T-helper 17 cell (primary cell): ENCODE measurements around the gene LTB. TPM values are rescaled to one million over a fixed set of nuclear protein-coding genes. Genes with fewer than 3 reads are reported as not detected.
"Not testable (repeated sequence)": the region's sequence is repeated elsewhere in the genome, so short reads cannot be mapped to it uniquely, and the experiment has no call there.

Experiments
- ATAC-seq: fragments of 150-1000 bp; cut with Tn5 transposase; 2 replicates; pipeline ENCODE4 v1.10.0; 2021; ENCODE audit warnings: mild to moderate bottlenecking, moderate library complexity
- DNase-seq, 3 donors: peaks; one replicate each; pipeline versions ENCODE4 v3.0.0 to v3.0.0-alpha.2; 2020 to 2021
- H3K9me3 ChIP-seq: one replicate; pipeline ENCODE4 v1.7.0; 2013; ENCODE audit warnings: low read length, mild to moderate bottlenecking; ENCODE audit not compliant: control insufficient read depth, poor library complexity, severe bottlenecking
- H3K27ac Mint-ChIP-seq: one replicate; pipeline ENCODE4 v1.8.0; 2022; ENCODE audit warnings: mild to moderate bottlenecking, moderate library complexity, mixed read lengths
- H3K27me3 Mint-ChIP-seq: one replicate; pipeline ENCODE4 v1.8.0; 2022; ENCODE audit warnings: mixed read lengths
- H3K36me3 Mint-ChIP-seq: one replicate; pipeline ENCODE4 v1.8.0; 2022; ENCODE audit warnings: low read depth, mixed read lengths
- H3K4me1 Mint-ChIP-seq: one replicate; pipeline ENCODE4 v1.8.0; 2022; ENCODE audit warnings: mild to moderate bottlenecking, mixed read lengths
- H3K4me3 Mint-ChIP-seq: one replicate; pipeline ENCODE4 v1.8.0; 2022; ENCODE audit warnings: mild to moderate bottlenecking, moderate library complexity, mixed read lengths
- total RNA-seq, 4 donors: library from RNA in 2 of 4; stranded (reverse) in 2 of 4; gene quantifications; one replicate each; pipeline ENCODE4 v1.2.3 and lab custom pipeline; 2022 to 2026

LTB gene
- total RNA-seq, 2 donors from 2014 or later: 791 to 891 TPM

- H3K9me3 ChIP-seq: no peaks in the 10 kb centered on the region
- ATAC-seq: peak; percentile 86
- no peaks in the 10 kb centered on the region for H3K27me3 Mint-ChIP-seq
- H3K4me3 Mint-ChIP-seq: peak overlapping the region; percentile 93
- peak; percentile 88 to 94 (median 89) for DNase-seq
- peaks cover 38% of the 10 kb centered on the region for H3K4me1 Mint-ChIP-seq
- H3K27ac Mint-ChIP-seq: peak overlapping the region; percentile 95
- H3K36me3 Mint-ChIP-seq: peaks cover 4% of the 10 kb centered on the region
Observed at GRCh38 chr6:31619805-31620585, 37.8 kb upstream of the LTB start.

- no peaks in the 10 kb centered on the region for H3K27me3 Mint-ChIP-seq
- H3K9me3 ChIP-seq: no peaks in the 10 kb centered on the region
- no peak overlapping the region for H3K4me3 Mint-ChIP-seq
- ATAC-seq (no peak), DNase-seq (no peak)
- H3K27ac Mint-ChIP-seq: no peak overlapping the region
- peaks cover 30% of the 10 kb centered on the region for H3K4me1 Mint-ChIP-seq
- peaks cover 4% of the 10 kb centered on the region for H3K36me3 Mint-ChIP-seq
Observed at GRCh38 chr6:31617010-31617409, 34.8 kb upstream of the LTB start.

- H3K4me1 Mint-ChIP-seq: peaks cover 20% of the 10 kb centered on the region
- no peaks in the 10 kb centered on the region for H3K27me3 Mint-ChIP-seq
- DNase-seq (no peak), ATAC-seq (no peak)
- no peaks in the 10 kb centered on the region for H3K36me3 Mint-ChIP-seq
- peak overlapping the region; percentile 49 for H3K4me3 Mint-ChIP-seq
- no peak overlapping the region for H3K27ac Mint-ChIP-seq
- no peaks in the 10 kb centered on the region for H3K9me3 ChIP-seq
Observed at GRCh38 chr6:31615748-31616147, 33.5 kb upstream of the LTB start.

- ATAC-seq: no peak
- H3K4me1 Mint-ChIP-seq: peaks cover 18% of the 10 kb centered on the region
- no peaks in the 10 kb centered on the region for H3K9me3 ChIP-seq
- DNase-seq: no peak
- H3K4me3 Mint-ChIP-seq: peak within 1 kb of the TSS; percentile 49
- no peaks in the 10 kb centered on the region for H3K27me3 Mint-ChIP-seq
- H3K36me3 Mint-ChIP-seq: no peaks in the 10 kb centered on the region
- peak within 1 kb of the TSS; percentile 41 for H3K27ac Mint-ChIP-seq
Observed at GRCh38 chr6:31614684-31615578, 32.7 kb upstream of the LTB start, which contains the start of gene AIF1. AIF1 (plus strand) TSS chr6:31615234; CDS start chr6:31615330, 96 bp downstream.

GRCh38 chr6:31614075-31614619, 31.9 kb upstream of the LTB start:
- Mint-ChIP-seq H3K4me3 (no peak overlapping the region), H3K27me3 (no peaks in the 10 kb centered on the region), H3K36me3 (no peaks in the 10 kb centered on the region), H3K27ac (no peak overlapping the region), H3K4me1 (peaks cover 20% of the 10 kb centered on the region)
- ATAC-seq (no peak), DNase-seq (no peak)
- no peaks in the 10 kb centered on the region for H3K9me3 ChIP-seq

- no peak for ATAC-seq
- peak overlapping the region; percentile 19 for H3K27ac Mint-ChIP-seq
Observed at GRCh38 chr6:31610968-31611367, 28.7 kb upstream of the LTB start.

GRCh38 chr6:31609519-31610406, 27.5 kb upstream of the LTB start:
- H3K27me3 Mint-ChIP-seq: no peaks in the 10 kb centered on the region
- ATAC-seq: no peak
- H3K9me3 ChIP-seq: no peaks in the 10 kb centered on the region
- no peaks in the 10 kb centered on the region for H3K36me3 Mint-ChIP-seq
- DNase-seq: no peak
- H3K27ac Mint-ChIP-seq: no peak overlapping the region
- peaks cover 4% of the 10 kb centered on the region for H3K4me1 Mint-ChIP-seq
- H3K4me3 Mint-ChIP-seq: no peak overlapping the region

More at GRCh38 chr6:31610968-31611367, 28.7 kb upstream of the LTB start:
- Mint-ChIP-seq H3K4me3 (no peak overlapping the region), H3K27me3 (no peaks in the 10 kb centered on the region), H3K36me3 (no peaks in the 10 kb centered on the region), H3K4me1 (peaks cover 10% of the 10 kb centered on the region)
- no peak for DNase-seq
- H3K9me3 ChIP-seq: no peaks in the 10 kb centered on the region

- H3K27ac Mint-ChIP-seq: no peak overlapping the region
- peaks cover 10% of the 10 kb centered on the region for H3K4me1 Mint-ChIP-seq
- peaks cover 3% of the 10 kb centered on the region for H3K36me3 Mint-ChIP-seq
- peaks cover 5% of the 10 kb centered on the region for H3K27me3 Mint-ChIP-seq
- H3K4me3 Mint-ChIP-seq: no peak overlapping the region
- DNase-seq: no peak
- ATAC-seq: no peak
- H3K9me3 ChIP-seq: no peaks in the 10 kb centered on the region
Observed at GRCh38 chr6:31607317-31607716, 25.1 kb upstream of the LTB start.

- Mint-ChIP-seq H3K27ac (no peak overlapping the region), H3K27me3 (no peaks in the 10 kb centered on the region), H3K36me3 (no peaks in the 10 kb centered on the region), H3K4me3 (peak overlapping the region; percentile 58), H3K4me1 (peaks cover 27% of the 10 kb centered on the region)
- H3K9me3 ChIP-seq: no peaks in the 10 kb centered on the region
- DNase-seq (peak in 1 of 3 donors; percentile 28), ATAC-seq (peak; percentile 83)
Observed at GRCh38 chr6:31597006-31597405, 14.8 kb upstream of the LTB start.

- peaks cover 39% of the 10 kb centered on the region for H3K4me1 Mint-ChIP-seq
Observed at GRCh38 chr6:31592396-31592771, 10.2 kb upstream of the LTB start.

GRCh38 chr6:31590691-31591090, 8.5 kb upstream of the LTB start:
- H3K4me3 Mint-ChIP-seq, ATAC-seq, H3K27ac Mint-ChIP-seq, H3K9me3 ChIP-seq, DNase-seq, H3K27me3 Mint-ChIP-seq, H3K36me3 Mint-ChIP-seq: not testable (repeated sequence)
- H3K4me1 Mint-ChIP-seq: peaks cover 47% of the 10 kb centered on the region

More at GRCh38 chr6:31592396-31592771, 10.2 kb upstream of the LTB start:
- H3K9me3 ChIP-seq: no peaks in the 10 kb centered on the region
- no peak for DNase-seq
- ATAC-seq: peak; percentile 5
- Mint-ChIP-seq H3K4me3 (peak overlapping the region; percentile 71), H3K27me3 (no peaks in the 10 kb centered on the region), H3K36me3 (peaks cover 4% of the 10 kb centered on the region), H3K27ac (peak overlapping the region; percentile 75)

- DNase-seq: no peak
Observed at GRCh38 chr6:31588871-31589650, 6.8 kb upstream of the LTB start.

More at GRCh38 chr6:31588871-31589650, 6.8 kb upstream of the LTB start:
- ATAC-seq: no peak
- no peaks in the 10 kb centered on the region for H3K27me3 Mint-ChIP-seq
- no peaks in the 10 kb centered on the region for H3K9me3 ChIP-seq
- peaks cover 52% of the 10 kb centered on the region for H3K4me1 Mint-ChIP-seq
- H3K4me3 Mint-ChIP-seq: peak overlapping the region; percentile 64
- H3K27ac Mint-ChIP-seq: peak overlapping the region; percentile 92
- peaks cover 4% of the 10 kb centered on the region for H3K36me3 Mint-ChIP-seq
